Activated CD4-positive, alpha-beta T cell treated with anti-CD3 and anti-CD28 coated beads for 36 hours (primary cell): ENCODE results near the gene CISTR. TPM values are rescaled to one million over a fixed set of nuclear protein-coding genes. Genes with fewer than 3 reads are reported as not detected.

Experiments used
- ATAC-seq: fragments of 200-7000 bp; cut with Tn5 transposase; one replicate; pipeline ENCODE4 v1.10.0; 2021; ENCODE audit warnings: mild to moderate bottlenecking, moderate library complexity
- CTCF ChIA-PET: fragments of 350-600 bp; sonication (Branson Sonifier 250); formaldehyde crosslinking; loops from one replicate; lab custom pipeline; 2021; ENCODE audit warnings: antibody characterized with exemption; lab: Charles Lee
- POLR2A ChIA-PET: fragments of 350-600 bp; sonication (Branson Sonifier 250); formaldehyde crosslinking; loops from one replicate; lab custom pipeline; 2021; ENCODE audit warnings: antibody characterized with exemption, inconsistent platforms; lab: Charles Lee
- DNase-seq: peaks from one replicate; pipeline ENCODE4 v3.0.0-alpha.2; 2020
- H3K27ac Mint-ChIP-seq: one replicate; pipeline ENCODE4 v1.8.0; 2021; ENCODE audit warnings: mixed read lengths
- H3K27me3 Mint-ChIP-seq: one replicate; pipeline ENCODE4 v1.8.0; 2021; ENCODE audit warnings: mixed read lengths
- H3K36me3 Mint-ChIP-seq: one replicate; pipeline ENCODE4 v1.8.0; 2021; ENCODE audit warnings: low read depth, mixed read lengths
- H3K4me1 Mint-ChIP-seq: one replicate; pipeline ENCODE4 v1.8.0; 2021; ENCODE audit warnings: mixed read lengths
- H3K4me3 Mint-ChIP-seq: one replicate; pipeline ENCODE4 v1.8.0; 2021; ENCODE audit warnings: mild to moderate bottlenecking, moderate library complexity, mixed read lengths
- H3K9me3 Mint-ChIP-seq: one replicate; pipeline ENCODE4 v1.8.0; 2021; ENCODE audit warnings: low read depth, mixed read lengths
- intact Hi-C, 2 experiments: fragments of 100-400 bp; cut with DNase I in 1 of 2; cut with micrococcal nuclease in 1 of 2; formaldehyde crosslinking; loops; one replicate each; pipeline versions ENCODE4 v1.14.2 to v1.15.1; 2022 to 2024; cut with DNase I, micrococcal nuclease
- total RNA-seq, 2 experiments: library from RNA; stranded (reverse); gene quantifications; one replicate each; pipeline ENCODE4 v1.2.3, GENCODE V29; 2021

The CISTR gene
- total RNA-seq, 2 experiments from 2014 or later: not detected

GRCh38 chr12:53733807-53734200 is 18.0 kb downstream of the CISTR start:
- Mint-ChIP-seq H3K27me3 (peaks cover 12% of the 10 kb centered on the region), H3K36me3 (no peaks in the 10 kb centered on the region), H3K27ac (no peak overlapping the region), H3K9me3 (no peaks in the 10 kb centered on the region), H3K4me3 (no peak overlapping the region), H3K4me1 (peaks cover 13% of the 10 kb centered on the region)
- ChIA-PET POLR2A (no interaction called here), CTCF (interaction anchor here (0.7 to 15.7 kb wide), 9 partner anchors 9 to 1488 kb away, joined by 3 to 230 read pairs (median 3); no protein-coding TSS in a partner anchor)
- ATAC-seq (no peak), DNase-seq (no peak)
- intact Hi-C loops: no loop called here

- ATAC-seq (no peak), DNase-seq (no peak)
- ChIA-PET CTCF (interaction anchor here (0.7 to 15.7 kb wide), 9 partner anchors 8 to 1488 kb away, joined by 3 to 230 read pairs (median 4); no protein-coding TSS in a partner anchor), POLR2A (no interaction called here)
- Mint-ChIP-seq H3K4me3 (no peak overlapping the region), H3K27me3 (peaks cover 11% of the 10 kb centered on the region), H3K9me3 (no peaks in the 10 kb centered on the region), H3K27ac (no peak overlapping the region), H3K4me1 (peaks cover 10% of the 10 kb centered on the region), H3K36me3 (no peaks in the 10 kb centered on the region)
- intact Hi-C loops: no loop called here
These were observed 18.6 kb downstream of the CISTR start for GRCh38 chr12:53733051-53733806.

GRCh38 chr12:53729644-53730043 is 22.1 kb downstream of the CISTR start:
- ChIA-PET CTCF (interaction anchor here (0.5 to 15.7 kb wide), 2 partner anchors 15 to 220 kb away, joined by 3 to 230 read pairs; no protein-coding TSS in a partner anchor), POLR2A (no interaction called here)
- H3K4me1 Mint-ChIP-seq: peaks cover 21% of the 10 kb centered on the region
- intact Hi-C loops: loop anchor here in 1 of 2 experiments (5.0 kb wide), 1 partner anchor 547 kb away; the partner anchor contains the start of genes CSAD and ZNF740
- DNase-seq (no peak), ATAC-seq (no peak)
- no peak overlapping the region for H3K4me3 Mint-ChIP-seq
- H3K27me3 Mint-ChIP-seq: peaks cover 2% of the 10 kb centered on the region
- H3K36me3 Mint-ChIP-seq: no peaks in the 10 kb centered on the region
- H3K27ac Mint-ChIP-seq: no peak overlapping the region
- H3K9me3 Mint-ChIP-seq: no peaks in the 10 kb centered on the region

- intact Hi-C loops: loop anchor here in 1 of 2 experiments (5.0 kb wide), 1 partner anchor 546 kb away; the partner anchor contains the start of genes CSAD and ZNF740
- ChIA-PET POLR2A (interaction anchor here (0.9 kb wide), 1 partner anchor 15 kb away, joined by 3 read pairs; no protein-coding TSS in a partner anchor), CTCF (interaction anchor here (0.6 to 15.7 kb wide), 6 partner anchors 9 to 123 kb away, joined by 3 to 230 read pairs (median 4); no protein-coding TSS in a partner anchor)
- H3K27ac Mint-ChIP-seq: peak overlapping the region; percentile 73
- peak overlapping the region; percentile 80 for H3K4me3 Mint-ChIP-seq
- H3K9me3 Mint-ChIP-seq: no peaks in the 10 kb centered on the region
- ATAC-seq (no peak), DNase-seq (no peak)
- peaks cover 2% of the 10 kb centered on the region for H3K27me3 Mint-ChIP-seq
- H3K4me1 Mint-ChIP-seq: peaks cover 17% of the 10 kb centered on the region
- H3K36me3 Mint-ChIP-seq: no peaks in the 10 kb centered on the region
These were observed 23.6 kb downstream of the CISTR start for GRCh38 chr12:53728206-53728605.

DNA sequence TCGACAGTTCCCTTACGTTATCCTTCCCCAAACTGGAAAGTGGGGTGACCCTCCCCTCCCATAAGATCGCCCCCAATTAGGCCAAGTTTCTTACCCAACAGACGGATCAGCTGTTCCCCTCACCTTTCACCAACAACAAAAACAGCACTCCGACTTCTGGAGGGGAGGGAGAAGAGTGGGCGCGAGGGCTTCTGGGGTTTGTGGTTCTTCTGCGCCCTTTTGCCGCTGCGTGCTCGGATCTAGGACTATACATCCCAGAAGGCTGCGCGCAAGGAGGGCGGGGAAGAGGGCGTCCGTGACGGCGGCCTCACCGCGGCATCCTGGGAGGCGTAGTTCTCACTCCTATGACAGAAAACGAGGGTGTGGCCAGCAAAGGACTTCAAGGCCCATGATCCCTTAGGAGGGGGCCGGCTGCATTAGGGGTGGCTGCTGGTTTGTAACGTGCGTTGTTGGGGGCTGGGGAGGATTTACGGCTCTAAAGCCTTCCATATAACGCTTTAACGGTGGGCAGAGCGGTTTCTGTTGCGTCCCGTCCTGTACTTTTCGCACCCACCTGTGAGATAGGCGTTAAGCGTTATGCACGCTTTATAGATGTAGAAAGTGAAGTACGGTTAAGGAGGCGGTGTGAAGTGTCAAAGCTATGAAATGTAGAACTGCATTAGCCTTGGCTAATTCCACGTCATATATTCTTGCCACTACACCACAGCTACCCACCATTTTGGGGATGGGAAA is 24.3 kb downstream of the CISTR start, which contains the start of gene CALCOCO1:
Gene CALCOCO1 (minus strand): TSS at position 143 of the 732 bp plus-strand sequence. CDS start 2,210 bp downstream, outside the sequence.
- ChIA-PET POLR2A (interaction anchor here (0.6 to 0.9 kb wide), 3 partner anchors 16 to 337 kb away, joined by 3 to 6 read pairs (median 3); no protein-coding TSS in a partner anchor), CTCF (interaction anchor here (0.6 to 15.7 kb wide), 7 partner anchors 8 to 122 kb away, joined by 3 to 230 read pairs (median 4); no protein-coding TSS in a partner anchor)
- intact Hi-C loops: loop anchor here (1.0 to 5.0 kb wide), 13 partner anchors 11 to 721 kb away; partner anchors contain the start of genes ATF7 (in 2 of the 2), TARBP2 (in 2 of the 2), AAAS (in 1 of the 2) and ATP5MC2 (in 1 of the 2)
- H3K9me3 Mint-ChIP-seq: no peaks in the 10 kb centered on the region
- H3K36me3 Mint-ChIP-seq: no peaks in the 10 kb centered on the region
- H3K4me1 Mint-ChIP-seq: peaks cover 20% of the 10 kb centered on the region
- no peaks in the 10 kb centered on the region for H3K27me3 Mint-ChIP-seq
- ATAC-seq (peak; percentile 99), DNase-seq (peak; percentile 99)
- H3K4me3 Mint-ChIP-seq: peak within 1 kb of the TSS; percentile 80
- peak within 1 kb of the TSS; percentile 73 for H3K27ac Mint-ChIP-seq

- H3K36me3 Mint-ChIP-seq: no peaks in the 10 kb centered on the region
- H3K9me3 Mint-ChIP-seq: no peaks in the 10 kb centered on the region
- DNase-seq: no peak
- no peaks in the 10 kb centered on the region for H3K27me3 Mint-ChIP-seq
- ChIA-PET CTCF (interaction anchor here (1.0 to 15.7 kb wide), 3 partner anchors 12 to 25 kb away, joined by 3 to 230 read pairs (median 3); no protein-coding TSS in a partner anchor), POLR2A (interaction anchor here (0.6 kb wide), 2 partner anchors 32 to 338 kb away, joined by 3 to 6 read pairs; no protein-coding TSS in a partner anchor)
- H3K4me1 Mint-ChIP-seq: peaks cover 20% of the 10 kb centered on the region
- peak; percentile 0 for ATAC-seq
- peak overlapping the region; percentile 80 for H3K4me3 Mint-ChIP-seq
- peak overlapping the region; percentile 73 for H3K27ac Mint-ChIP-seq
- intact Hi-C loops: loop anchor here (1.0 to 5.0 kb wide), 13 partner anchors 11 to 721 kb away; partner anchors contain the start of genes ATF7 (in 2 of the 2), TARBP2 (in 2 of the 2), AAAS (in 1 of the 2) and ATP5MC2 (in 1 of the 2)
These were observed 24.9 kb downstream of the CISTR start for GRCh38 chr12:53726946-53727309.

DNA sequence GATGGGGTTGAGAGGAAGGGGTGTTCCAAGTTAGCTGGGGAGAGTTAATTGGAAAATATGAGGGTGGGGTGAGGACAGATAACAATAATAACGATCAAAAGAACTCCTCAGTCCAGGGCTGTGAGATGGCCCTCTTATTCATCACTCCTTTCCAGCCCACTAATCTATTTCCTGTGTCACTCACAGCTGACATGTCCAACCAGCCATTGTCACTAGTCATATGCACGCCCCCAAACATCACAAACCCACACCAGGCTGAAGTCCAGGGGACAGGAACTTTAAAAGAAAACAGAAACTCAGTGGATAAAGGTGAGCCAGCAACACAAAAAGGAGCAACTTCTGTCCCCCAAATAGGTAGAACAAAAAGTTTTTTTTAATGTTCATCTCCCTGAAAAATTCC is 25.4 kb downstream of the CISTR start:
- CTCF ChIA-PET: interaction anchor here (0.7 to 15.7 kb wide), 6 partner anchors 13 to 405 kb away, joined by 3 to 230 read pairs (median 4); partner anchors contain the start of genes AAAS and ATP5MC2
- intact Hi-C loops: loop anchor here (2.0 to 5.0 kb wide), 3 partner anchors 20 to 552 kb away; partner anchors contain the start of genes CSAD (in 1 of the 2) and ZNF740 (in 1 of the 2)
- no peak for ATAC-seq

GRCh38 chr12:53725824-53726223 is 26.0 kb downstream of the CISTR start:
- H3K27me3 Mint-ChIP-seq: no peaks in the 10 kb centered on the region
- no peak overlapping the region for H3K4me3 Mint-ChIP-seq
- no peak for DNase-seq
- peak overlapping the region; percentile 2 for H3K27ac Mint-ChIP-seq
- no peaks in the 10 kb centered on the region for H3K9me3 Mint-ChIP-seq
- intact Hi-C loops: loop anchor here (2.0 to 5.0 kb wide), 3 partner anchors 21 to 553 kb away; partner anchors contain the start of genes CSAD (in 1 of the 2) and ZNF740 (in 1 of the 2)
- no peak for ATAC-seq
- ChIA-PET CTCF (interaction anchor here (0.7 to 15.7 kb wide), 5 partner anchors 8 to 404 kb away, joined by 3 to 230 read pairs (median 5); partner anchors contain the start of genes AAAS and ATP5MC2), POLR2A (no interaction called here)
- H3K36me3 Mint-ChIP-seq: peaks cover 2% of the 10 kb centered on the region
- H3K4me1 Mint-ChIP-seq: peaks cover 20% of the 10 kb centered on the region

More for the DNA sequence above, 25.4 kb downstream of the CISTR start:
- Mint-ChIP-seq H3K9me3 (no peaks in the 10 kb centered on the region), H3K4me3 (peak overlapping the region; percentile 80), H3K4me1 (peaks cover 20% of the 10 kb centered on the region), H3K27ac (peak overlapping the region; percentile 73), H3K36me3 (no peaks in the 10 kb centered on the region), H3K27me3 (no peaks in the 10 kb centered on the region)
- DNase-seq: no peak
- POLR2A ChIA-PET: no interaction called here

DNA sequence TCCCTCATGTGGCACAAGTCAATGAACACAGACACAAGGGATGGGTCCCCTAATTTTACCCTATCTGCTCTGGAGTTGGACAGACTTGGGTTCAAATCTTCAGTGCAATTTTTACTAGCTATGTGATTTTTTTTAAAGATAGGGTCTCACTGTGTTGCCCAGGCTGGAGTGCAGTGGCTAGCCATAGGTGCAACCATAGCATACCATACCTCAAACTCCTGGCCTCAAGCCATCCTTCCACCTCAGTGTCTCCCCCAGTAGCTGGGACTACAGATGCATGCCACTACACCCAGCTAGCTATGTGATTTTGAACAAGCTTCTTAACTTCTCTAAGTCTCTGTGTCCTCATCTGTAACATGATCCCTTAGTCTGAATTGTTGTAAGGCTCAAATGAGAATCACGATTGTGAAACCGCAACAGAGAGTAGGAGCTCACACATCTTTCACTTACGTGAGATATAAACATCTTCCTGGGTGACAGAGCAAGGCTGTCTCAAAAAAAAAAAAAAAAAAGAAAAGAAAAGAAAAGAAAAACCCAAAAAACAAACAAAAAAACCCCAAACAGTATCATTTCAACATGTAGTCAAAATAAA is 29.2 kb downstream of the CISTR start:
- H3K27me3 Mint-ChIP-seq: no peaks in the 10 kb centered on the region
- H3K4me1 Mint-ChIP-seq: peaks cover 12% of the 10 kb centered on the region
- H3K9me3 Mint-ChIP-seq: no peaks in the 10 kb centered on the region
- H3K36me3 Mint-ChIP-seq: peaks cover 2% of the 10 kb centered on the region
- H3K27ac Mint-ChIP-seq: no peak overlapping the region
- intact Hi-C loops: no loop called here
- ChIA-PET CTCF (interaction anchor here (0.6 to 2.9 kb wide), 6 partner anchors 9 to 47 kb away, joined by 3 to 37 read pairs (median 5); partner anchors contain the start of gene ATP5MC2), POLR2A (no interaction called here)
- ATAC-seq (no peak), DNase-seq (no peak)
- no peak overlapping the region for H3K4me3 Mint-ChIP-seq

DNA sequence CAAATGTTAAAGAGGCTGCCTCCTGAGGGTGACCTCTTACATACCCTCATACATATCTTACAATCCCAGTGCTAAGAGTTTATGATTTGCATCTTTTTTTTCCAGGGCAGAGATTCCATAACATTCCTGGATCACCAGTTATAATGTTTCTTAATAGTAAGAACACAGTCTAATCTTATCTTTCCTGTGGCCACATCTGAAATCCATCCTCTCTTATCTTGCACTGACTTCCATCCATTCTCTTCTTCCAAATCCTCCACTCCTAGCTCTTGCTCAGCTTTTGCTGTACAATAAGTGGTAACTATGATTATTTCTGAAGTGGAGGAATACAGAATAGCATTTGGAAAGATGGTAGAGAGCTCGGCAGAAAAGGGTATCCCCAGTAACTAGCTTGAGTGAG is 30.8 kb downstream of the CISTR start:
- DNase-seq (no peak), ATAC-seq (no peak)
- peaks cover 4% of the 10 kb centered on the region for H3K36me3 Mint-ChIP-seq
- no peak overlapping the region for H3K4me3 Mint-ChIP-seq
- no peak overlapping the region for H3K27ac Mint-ChIP-seq
- peaks cover 3% of the 10 kb centered on the region for H3K4me1 Mint-ChIP-seq
- no peaks in the 10 kb centered on the region for H3K27me3 Mint-ChIP-seq
- POLR2A ChIA-PET: no interaction called here
- H3K9me3 Mint-ChIP-seq: no peaks in the 10 kb centered on the region
- CTCF ChIA-PET: interaction anchor here (0.9 to 2.9 kb wide), 2 partner anchors 25 to 205 kb away, joined by 3 to 37 read pairs; no protein-coding TSS in a partner anchor
- intact Hi-C loops: no loop called here
